GM12873 (cell line): ENCODE data around the gene UBXN11.

Source experiments
- CTCF ChIP-seq: IDR thresholded peaks from 2 replicates; pipeline ENCODE4 v1.5.1; 2012; ENCODE audit warnings: low read depth, mild to moderate bottlenecking, moderate library complexity, low read length, control low read depth; ENCODE audit not compliant: insufficient read depth; ENCODE audit errors: missing control alignments

The UBXN11 gene

GRCh38 chr1:26335774-26336476, 29.5 kb upstream of the UBXN11 start:
- no peak for TF ChIP-seq CTCF

GRCh38 chr1:26330276-26330675, 23.8 kb upstream of the UBXN11 start:
- TF ChIP-seq CTCF: no peak

DNA sequence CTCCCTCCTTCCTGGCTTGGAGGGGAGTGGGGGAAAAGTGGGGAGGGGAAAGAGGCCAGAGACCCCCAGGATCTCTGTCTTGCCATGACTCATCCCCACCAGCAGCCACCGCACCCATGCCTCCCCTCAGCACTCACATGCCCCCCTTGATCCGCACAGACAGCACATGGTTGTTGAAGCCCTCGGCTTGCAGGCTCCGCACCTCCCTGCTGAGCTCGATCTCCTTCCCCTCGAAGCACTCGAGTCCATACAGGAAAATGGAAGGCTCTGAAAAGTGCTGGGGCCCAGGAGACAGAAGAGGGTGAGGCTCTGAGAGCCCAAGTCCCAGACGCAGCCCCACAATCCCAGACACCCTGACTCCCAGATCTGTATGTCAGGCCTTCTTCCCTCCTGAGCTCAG, 22.2 kb upstream of the UBXN11 start:
- TF ChIP-seq CTCF: no peak

DNA sequence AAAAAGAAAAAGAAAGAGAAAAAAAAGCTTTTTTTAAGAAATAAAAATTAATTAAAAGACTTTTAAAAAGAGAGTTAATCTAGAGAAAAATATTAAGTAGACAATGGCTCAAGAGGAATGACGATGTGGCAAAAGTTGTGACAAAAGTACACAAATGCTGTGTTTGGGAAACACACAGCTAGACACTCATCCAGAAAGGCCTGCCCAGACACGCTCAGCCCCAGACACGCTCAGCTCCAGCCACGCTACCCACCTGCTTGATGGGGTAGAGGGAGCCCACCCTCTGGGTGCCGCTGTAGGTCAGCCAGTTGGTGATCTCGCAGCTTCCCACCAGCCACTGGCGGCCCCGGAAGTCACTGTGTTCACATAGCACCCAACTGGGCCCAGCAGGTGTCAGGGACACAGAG, 21.5 kb upstream of the UBXN11 start:
- no peak for TF ChIP-seq CTCF

- TF ChIP-seq CTCF: no peak
Measured at GRCh38 chr1:26324550-26324949, 18.1 kb upstream of the UBXN11 start.

DNA sequence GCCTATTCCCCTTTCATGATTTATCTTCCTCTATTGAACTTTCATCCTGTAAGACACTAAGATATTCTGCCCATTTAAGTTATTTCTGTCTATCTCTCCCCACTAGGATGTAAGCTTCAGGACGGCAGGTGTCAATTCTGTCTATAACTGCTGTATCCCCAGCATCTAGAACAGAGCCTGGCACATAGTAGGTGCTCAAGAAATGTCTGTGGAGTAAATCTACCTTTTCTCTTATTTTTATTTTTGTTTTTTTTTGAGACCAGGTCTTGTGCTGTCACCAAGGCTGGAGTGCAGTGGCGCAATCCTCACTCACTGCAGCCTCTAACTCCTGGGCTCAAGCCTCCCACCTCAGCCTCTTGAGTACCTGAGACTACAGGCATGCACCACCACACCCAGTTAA, 16.9 kb upstream of the UBXN11 start:
- no peak for TF ChIP-seq CTCF

- no peak for TF ChIP-seq CTCF
Measured at GRCh38 chr1:26322042-26322331, 15.6 kb upstream of the UBXN11 start.
